T-helper 22 cell (primary cell): ENCODE data around the gene TAF11L4.
"Not testable (repeated sequence)": the region's sequence is repeated elsewhere in the genome, so short reads cannot be mapped to it uniquely, and the experiment has no call there.

Experiments
- DNase-seq: peaks from one replicate; pipeline ENCODE4 v3.0.0-alpha.2; 2020; ENCODE audit warnings: low read depth

Gene TAF11L4

DNA sequence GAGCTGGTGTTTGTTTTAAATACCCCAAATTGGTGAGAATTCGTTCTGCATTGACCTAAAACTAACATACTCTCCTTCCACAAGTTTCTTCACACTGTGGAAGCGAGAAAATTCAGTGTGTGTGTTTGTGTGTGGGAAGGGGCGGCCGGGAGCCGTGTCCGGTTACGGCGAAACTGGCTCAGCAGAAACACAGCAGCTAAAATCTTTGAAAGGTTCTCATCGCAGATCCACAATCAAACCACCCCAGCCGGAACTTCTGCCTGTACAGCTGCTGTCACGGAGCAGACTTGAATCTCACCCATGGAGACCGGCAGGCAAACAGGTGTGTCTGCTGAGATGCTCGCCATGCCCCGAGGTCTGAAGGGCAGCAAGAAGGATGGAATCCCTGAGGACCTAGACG lies at the start of gene TAF11L4:
Gene TAF11L4 (plus strand): TSS at position 301 of the 400 bp plus-strand sequence.
- DNase-seq = not testable (repeated sequence)

DNA sequence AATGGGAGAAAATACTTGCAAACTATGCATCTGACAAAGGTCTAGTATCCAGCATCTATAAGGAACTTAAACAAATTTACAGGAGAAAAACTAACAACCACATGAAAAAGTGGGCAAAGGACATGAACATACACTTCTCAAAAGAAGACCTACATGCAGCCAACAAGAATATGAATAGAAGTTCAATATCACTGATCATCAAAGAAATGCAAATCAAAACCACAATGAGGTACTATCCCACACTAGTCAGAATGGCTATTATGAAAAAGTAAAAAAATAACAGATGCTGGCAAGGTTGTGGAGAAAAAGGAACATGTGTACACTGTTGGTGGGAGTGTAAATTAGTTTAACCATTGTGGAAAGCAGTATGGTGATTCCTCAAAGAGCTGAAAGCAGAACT lies 46.5 kb upstream of the TAF11L4 start:
- DNase-seq = not testable (repeated sequence)

DNA sequence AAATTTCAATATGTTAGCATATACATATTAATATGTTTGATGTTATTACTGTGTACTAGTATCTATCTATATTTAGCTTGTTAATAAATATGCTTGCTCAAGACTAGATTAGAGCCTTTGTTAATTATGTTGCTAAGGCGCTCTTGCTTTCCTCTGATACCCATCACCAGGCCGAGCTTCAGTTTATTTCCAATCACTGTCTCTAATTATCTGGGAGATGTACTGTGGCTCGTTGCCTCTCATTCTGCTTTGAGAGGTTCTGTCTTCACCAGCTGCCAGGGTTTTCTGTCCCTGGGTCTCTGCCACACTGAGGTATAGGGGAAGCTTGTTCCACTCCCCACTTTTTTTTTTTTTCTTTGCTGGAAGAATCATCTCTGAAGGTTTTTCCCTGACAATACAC lies 44.6 kb upstream of the TAF11L4 start:
- DNase-seq = no peak

DNA sequence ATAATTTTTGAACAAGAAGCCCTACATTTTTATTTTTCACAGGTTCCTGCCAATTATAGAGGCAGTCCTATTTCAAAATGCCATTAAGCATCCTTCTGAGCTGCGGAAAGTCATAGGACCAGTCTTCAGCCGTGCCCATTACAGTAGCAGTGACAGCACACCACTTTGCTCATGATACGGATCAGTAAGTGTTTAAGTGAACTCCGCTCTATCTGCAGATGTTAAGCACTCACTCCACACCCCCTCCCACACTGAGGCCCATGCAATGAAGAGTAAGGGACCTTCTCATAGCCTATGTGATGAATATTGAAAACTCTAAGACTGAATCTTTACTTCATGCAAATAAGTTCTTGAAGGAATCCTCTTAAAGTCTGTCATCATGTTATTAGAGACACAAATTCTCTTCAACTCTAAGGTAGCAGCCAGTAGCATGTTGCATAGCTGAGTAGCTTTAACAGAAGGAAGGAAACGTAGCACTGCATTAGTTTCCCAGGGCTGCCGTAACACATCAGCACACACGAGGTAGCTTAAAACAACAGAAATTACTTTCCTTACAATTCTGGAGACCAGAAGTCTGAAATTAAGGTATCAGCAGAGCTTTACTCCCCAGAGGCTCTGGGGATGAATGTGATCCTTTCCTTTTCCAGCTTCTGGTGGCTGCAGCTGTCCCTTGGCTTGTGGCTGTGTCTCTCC lies 43.9 kb upstream of the TAF11L4 start:
- DNase-seq = no peak

DNA sequence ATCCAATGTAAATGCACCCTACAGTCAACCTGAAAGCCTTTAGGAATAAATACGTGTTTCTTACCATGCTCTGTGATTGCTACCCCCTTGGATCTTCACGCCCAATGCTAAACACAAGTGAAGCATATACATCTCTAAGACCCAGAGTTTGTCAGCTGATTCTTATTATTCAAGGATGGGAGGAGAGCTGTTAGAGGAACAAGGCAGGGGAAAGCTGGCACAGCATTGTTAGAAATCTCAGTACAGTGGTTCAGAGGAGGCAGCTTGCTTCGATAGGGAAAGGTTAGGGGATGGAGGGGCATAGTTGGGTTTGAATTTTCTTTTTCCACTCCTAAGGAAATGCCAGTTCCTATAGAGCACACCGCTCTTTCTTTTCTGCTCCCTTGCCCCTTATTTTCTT lies 40.2 kb upstream of the TAF11L4 start:
- DNase-seq = no peak

DNA sequence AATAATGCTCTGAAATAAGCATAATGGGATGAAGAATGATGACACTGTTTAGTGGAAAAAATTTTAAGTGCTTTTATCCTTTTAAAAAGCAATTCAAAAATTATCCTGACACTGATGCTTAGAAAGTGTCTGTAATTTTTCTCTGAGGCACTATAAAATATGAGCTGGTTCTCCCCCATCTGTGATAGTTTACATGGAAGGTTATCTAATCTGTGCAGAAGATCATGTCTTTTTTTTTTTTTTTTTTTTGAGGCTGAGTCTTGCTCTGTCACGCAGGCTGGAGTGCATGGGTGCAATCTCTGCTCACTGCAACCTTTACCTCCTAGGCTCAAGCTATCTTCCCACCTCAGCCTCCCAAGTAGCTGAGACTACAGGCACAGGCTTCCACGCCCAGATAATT lies 38.8 kb upstream of the TAF11L4 start:
- no peak for DNase-seq

DNA sequence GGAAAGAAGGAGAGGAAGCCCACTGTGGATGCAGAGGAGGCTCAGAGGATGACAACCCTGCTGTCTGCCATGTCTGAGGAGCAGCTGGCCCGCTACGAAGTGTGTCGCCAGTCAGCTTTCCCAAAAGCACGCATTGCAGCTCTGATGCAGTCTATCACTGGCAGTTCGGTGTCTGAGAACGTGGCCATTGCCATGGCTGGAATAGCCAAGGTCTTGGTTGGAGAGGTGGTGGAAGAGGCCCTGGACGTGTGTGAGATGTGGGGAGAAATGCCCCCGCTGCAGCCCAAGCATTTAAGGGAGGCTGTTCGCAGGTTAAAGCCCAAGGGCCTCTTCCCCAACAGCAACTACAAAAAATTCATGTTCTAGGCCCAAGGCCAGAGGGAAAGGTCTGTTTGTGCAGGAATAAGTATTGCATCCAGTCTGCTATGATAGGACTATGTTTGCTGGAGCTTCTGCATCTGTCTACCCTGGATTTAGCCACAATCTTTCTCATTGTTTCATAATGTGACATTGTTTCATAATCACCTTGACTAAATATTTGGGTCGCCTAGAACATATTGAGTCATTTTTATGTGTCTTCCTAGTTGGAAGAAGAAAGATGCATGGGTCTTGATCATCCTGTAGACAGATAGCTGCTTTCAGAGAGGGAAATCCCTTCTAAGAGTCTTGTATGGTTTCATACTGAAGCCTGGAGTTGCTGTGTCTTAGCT lies 35.0 kb upstream of the TAF11L4 start:
- not testable (repeated sequence) for DNase-seq

DNA sequence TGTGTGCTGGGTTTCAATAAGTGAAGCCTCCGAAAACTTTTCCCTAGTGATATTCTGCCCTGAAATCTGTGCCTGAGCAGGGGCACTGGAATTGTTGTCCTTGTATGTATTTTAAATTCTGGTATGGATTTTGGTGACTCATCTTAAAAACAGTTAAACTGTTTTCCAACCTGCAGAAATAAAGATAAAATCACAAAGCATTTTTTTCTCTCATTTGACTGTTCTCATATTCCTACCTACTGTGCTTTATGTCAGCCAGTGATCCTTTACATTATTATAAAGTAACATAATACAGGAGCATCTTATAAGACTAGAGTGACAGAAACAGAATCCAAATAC lies 34.5 kb upstream of the TAF11L4 start:
- no peak for DNase-seq

DNA sequence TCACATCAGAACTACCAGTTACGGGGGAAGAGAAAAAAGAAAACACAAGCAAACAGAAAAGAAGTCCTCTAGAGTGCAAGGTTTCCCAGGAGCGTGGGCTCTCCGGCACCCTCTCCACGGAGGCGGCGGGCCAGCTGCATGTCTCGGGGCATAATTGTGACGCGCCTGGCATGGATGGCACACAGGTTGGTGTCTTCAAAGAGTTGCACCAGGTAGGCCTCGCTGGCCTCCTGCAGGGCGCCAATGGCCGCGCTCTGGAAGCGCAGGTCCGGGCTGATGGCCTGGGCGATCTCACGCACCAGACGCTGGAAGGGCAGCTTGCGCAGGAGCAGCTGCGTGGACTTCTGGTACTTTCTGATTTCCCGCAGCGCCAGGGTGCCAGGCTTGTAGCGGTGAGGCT lies 30.3 kb upstream of the TAF11L4 start:
- not testable (repeated sequence) for DNase-seq

DNA sequence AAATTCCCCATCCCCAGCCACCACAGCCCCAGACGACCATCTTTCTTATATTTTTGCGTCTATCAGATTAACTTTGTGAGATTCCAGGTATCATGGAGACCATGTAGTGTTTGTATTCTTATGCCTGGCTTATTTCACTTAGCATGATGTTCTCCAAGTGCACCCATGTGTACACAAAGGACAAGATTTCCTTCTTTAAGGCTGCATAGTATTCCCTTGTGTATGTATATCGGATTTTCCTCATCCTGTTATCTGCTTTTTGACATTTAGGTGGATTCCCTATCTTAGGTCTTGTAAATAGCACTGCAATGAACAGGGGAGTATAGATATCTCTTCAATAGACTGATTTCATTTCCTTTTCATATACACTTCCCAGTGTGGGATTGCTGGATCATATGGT lies 28.8 kb upstream of the TAF11L4 start:
- no peak for DNase-seq

DNA sequence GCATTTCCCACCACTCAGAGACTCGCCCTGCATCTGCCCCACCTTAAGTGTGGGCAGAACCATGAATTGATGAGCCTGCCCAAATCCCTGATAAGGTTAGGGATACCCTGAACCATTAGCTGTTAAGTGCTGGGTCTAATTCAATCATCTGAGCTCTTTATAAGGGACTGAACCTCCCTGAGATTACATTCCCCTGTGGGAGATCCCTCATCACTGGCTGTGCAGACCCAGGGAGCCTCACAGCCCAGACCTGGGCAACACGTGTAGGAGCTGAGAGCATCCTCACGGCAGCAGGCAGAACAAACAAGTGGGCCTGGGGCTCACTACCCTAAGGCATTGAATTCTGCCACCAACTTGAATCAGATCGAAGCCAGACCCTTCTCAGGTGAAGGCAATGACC lies 24.2 kb upstream of the TAF11L4 start:
- no peak for DNase-seq

DNA sequence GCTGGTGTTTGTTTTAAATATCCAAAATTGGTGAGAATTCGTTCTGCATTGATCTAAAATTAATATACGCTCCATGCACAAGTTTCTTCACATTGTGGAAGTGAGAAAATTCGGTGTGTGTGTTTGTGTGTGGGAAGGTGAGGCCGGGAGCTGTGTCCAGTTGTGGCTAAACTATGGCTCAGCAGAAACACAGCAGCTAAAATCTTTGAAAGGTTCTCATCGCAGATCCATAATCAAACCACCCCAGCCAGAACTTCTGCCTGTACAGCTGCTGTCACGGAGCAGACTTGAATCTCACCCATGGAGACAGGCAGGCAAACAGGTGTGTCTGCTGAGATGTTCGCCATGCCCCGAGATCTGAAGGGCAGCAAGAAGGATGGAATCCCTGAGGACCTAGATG lies 23.7 kb upstream of the TAF11L4 start, which contains the start of gene TAF11L2:
Gene TAF11L2 (plus strand): TSS at position 301 of the 400 bp plus-strand sequence.
- not testable (repeated sequence) for DNase-seq

DNA sequence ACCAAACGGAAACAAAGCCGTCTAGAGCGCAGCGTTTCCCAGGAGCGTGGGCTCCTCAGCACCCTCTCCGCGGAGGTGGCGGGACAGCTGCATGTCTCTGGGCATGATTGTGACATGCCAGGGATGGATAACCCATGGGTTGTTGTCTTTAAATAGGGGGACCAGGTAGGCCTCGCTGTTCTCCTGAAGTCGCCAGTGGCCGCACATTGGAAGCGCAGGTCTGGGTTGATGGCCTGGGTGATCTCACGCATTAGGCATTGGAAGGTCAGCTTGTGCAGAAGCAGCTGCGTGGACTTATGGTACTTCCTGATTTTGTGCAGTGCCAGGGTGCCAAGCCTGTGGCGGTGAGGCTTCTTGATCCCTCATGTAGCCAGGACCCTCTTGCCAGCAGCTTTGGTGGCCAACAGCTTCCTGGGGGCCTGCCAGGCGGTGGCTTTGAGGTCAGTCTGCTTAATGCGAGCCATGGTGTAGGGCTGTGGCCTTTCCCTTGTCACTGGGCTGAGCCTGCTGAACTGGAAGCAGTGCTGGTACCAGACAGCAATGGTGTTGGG lies 9.8 kb upstream of the TAF11L4 start:
- DNase-seq = no peak

DNA sequence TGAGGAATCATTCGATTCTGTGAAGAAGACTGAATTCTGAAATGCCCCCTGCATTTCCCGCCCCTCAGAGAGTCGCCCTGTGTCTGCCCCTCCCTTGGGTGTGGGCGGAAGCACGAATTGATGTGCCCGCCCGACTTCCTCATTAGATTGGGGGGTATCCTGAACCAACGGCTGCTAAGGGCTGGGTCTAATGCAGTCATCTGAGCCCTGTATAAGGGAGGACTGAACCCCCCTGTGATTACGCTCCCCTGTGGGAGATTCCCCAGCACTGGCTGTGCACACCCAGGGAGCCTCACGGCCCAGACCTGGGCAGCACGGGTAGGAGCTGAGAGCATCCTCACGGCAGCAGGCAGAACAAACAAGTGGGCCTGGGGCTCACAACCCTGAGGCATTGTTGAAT lies 4.1 kb upstream of the TAF11L4 start:
- DNase-seq = not testable (repeated sequence)

DNA sequence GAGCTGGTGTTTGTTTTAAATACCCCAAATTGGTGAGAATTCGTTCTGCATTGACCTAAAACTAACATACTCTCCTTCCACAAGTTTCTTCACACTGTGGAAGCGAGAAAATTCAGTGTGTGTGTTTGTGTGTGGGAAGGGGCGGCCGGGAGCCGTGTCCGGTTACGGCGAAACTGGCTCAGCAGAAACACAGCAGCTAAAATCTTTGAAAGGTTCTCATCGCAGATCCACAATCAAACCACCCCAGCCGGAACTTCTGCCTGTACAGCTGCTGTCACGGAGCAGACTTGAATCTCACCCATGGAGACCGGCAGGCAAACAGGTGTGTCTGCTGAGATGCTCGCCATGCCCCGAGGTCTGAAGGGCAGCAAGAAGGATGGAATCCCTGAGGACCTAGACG lies 3.5 kb upstream of the TAF11L4 start, which contains the start of gene TAF11L3:
Gene TAF11L3 (plus strand): TSS at position 301 of the 400 bp plus-strand sequence.
- DNase-seq = not testable (repeated sequence)

DNA sequence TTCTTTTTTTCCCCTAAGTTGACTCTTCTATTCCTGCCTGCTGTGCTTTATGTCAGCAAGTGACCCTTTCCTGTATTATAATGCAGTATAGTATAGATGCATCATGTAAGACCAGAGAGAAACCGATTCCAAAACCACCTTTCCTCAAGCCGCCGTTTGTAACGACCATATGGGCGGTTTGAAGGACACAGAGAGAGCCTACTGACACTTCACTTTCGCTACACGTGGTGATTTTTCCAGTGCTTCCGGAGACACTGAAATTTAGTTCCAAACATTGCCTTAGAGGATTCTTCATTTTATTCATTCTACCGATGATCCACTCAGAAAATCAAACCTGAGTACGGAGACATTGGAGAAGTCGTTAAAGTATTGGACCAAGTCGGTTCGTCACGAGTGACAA lies 2.1 kb upstream of the TAF11L4 start:
- DNase-seq = not testable (repeated sequence)

DNA sequence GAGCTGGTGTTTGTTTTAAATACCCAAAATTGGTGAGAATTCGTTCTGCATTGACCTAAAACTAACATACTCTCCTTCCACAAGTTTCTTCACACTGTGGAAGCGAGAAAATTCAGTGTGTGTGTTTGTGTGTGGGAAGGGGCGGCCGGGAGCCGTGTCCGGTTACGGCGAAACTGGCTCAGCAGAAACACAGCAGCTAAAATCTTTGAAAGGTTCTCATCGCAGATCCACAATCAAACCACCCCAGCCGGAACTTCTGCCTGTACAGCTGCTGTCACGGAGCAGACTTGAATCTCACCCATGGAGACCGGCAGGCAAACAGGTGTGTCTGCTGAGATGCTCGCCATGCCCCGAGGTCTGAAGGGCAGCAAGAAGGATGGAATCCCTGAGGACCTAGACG lies 3.3 kb downstream of the TAF11L4 start, which contains the start of gene TAF11L5:
Gene TAF11L5 (plus strand): TSS at position 301 of the 400 bp plus-strand sequence.
- DNase-seq = not testable (repeated sequence)

DNA sequence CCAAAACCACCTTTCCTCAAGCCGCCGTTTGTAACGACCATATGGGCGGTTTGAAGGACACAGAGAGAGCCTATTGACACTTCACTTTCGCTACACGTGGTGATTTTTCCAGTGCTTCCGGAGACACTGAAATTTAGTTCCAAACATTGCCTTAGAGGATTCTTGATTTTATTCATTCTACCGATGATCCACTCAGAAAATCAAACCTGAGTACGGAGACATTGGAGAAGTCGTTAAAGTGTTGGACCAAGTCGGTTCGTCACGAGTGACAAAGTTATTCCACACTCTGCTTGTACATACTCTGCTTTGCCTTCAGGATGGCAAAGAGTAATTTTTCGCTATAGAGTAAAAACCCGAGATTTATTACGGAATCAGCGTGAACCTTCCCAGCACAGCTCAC lies 4.9 kb downstream of the TAF11L4 start:
- DNase-seq = not testable (repeated sequence)

DNA sequence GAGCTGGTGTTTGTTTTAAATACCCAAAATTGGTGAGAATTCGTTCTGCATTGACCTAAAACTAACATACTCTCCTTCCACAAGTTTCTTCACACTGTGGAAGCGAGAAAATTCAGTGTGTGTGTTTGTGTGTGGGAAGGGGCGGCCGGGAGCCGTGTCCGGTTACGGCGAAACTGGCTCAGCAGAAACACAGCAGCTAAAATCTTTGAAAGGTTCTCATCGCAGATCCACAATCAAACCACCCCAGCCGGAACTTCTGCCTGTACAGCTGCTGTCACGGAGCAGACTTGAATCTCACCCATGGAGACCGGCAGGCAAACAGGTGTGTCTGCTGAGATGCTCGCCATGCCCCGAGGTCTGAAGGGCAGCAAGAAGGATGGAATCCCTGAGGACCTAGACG lies 6.8 kb downstream of the TAF11L4 start, which contains the start of gene TAF11L6:
Gene TAF11L6 (plus strand): TSS at position 301 of the 400 bp plus-strand sequence.
- DNase-seq = not testable (repeated sequence)
